AG04449 (cell line): ENCODE results near the gene NOL9.

Source experiments
- CTCF ChIA-PET: fragments of 350-600 bp; formaldehyde crosslinking; extraction: SDS; loops from one replicate; lab custom pipeline; 2021; ENCODE audit warnings: antibody characterized with exemption; lab: Yijun Ruan, JAX
- POLR2A ChIA-PET: fragments of 400-600, 350-600 bp; formaldehyde crosslinking; extraction: SDS; loops from one replicate; lab custom pipeline; 2020; ENCODE audit warnings: antibody characterized with exemption, inconsistent platforms; lab: Yijun Ruan, JAX
- DNase-seq: peaks from one replicate; pipeline ENCODE4 v3.0.0-alpha.2; 2010; ENCODE audit warnings: low read depth, low spot score
- H3K4me3 ChIP-seq: 2 replicates; pipeline ENCODE4 v1.5.1; 2011; ENCODE audit warnings: low read depth, mild to moderate bottlenecking, control low read depth, low read length
- CTCF ChIP-seq: IDR thresholded peaks from one replicate; pipeline ENCODE4 v1.5.1; 2011; ENCODE audit warnings: mild to moderate bottlenecking, moderate library complexity, low read length, control low read depth, inconsistent platforms; ENCODE audit not compliant: insufficient read depth; ENCODE audit errors: missing control alignments

NOL9 gene

GRCh38 chr1:6557597-6557996 lies 3.3 kb upstream of the NOL9 start:
- CTCF ChIA-PET = interaction anchor here (1.0 to 7.1 kb wide), 3 partner anchors 20 to 89 kb away, joined by 4 to 114 read pairs (median 6); no protein-coding TSS in a partner anchor
- TF ChIP-seq CTCF = no peak
- DNase-seq = no peak
- H3K4me3 ChIP-seq = no peak overlapping the region
- POLR2A ChIA-PET = no interaction called here

GRCh38 chr1:6554907-6555778 lies 830 bp upstream of the NOL9 start, which contains the start of gene TAS1R1:
Gene TAS1R1, plus strand, starts transcription at chr1:6555307. Its CDS starts 67 bp downstream, at chr1:6555374.
- no peak for TF ChIP-seq CTCF
- DNase-seq = no peak
- CTCF ChIA-PET = interaction anchor here (0.6 to 7.1 kb wide), 53 partner anchors 7 to 989 kb away, joined by 3 to 138 read pairs (median 5); partner anchors contain the start of genes DNAJC11, PLEKHG5 and ZBTB48

GRCh38 chr1:6547301-6547700 lies 7.0 kb downstream of the NOL9 start:
- CTCF ChIA-PET = interaction anchor here (1.0 to 5.2 kb wide), 7 partner anchors 7 to 58 kb away, joined by 3 to 21 read pairs (median 5); partner anchors contain the start of genes NOL9 and TAS1R1
- POLR2A ChIA-PET = no interaction called here
- no peak for TF ChIP-seq CTCF
- H3K4me3 ChIP-seq = no peak overlapping the region
- DNase-seq = no peak

More at GRCh38 chr1:6554907-6555778, 830 bp upstream of the NOL9 start, which contains the start of gene TAS1R1:
- POLR2A ChIA-PET = interaction anchor here (0.5 to 0.9 kb wide), 4 partner anchors 18 to 47 kb away, joined by 3 to 5 read pairs (median 4); partner anchors contain the start of genes KLHL21 and ZBTB48
- peak within 1 kb of the TSS; percentile 89 for H3K4me3 ChIP-seq

DNA sequence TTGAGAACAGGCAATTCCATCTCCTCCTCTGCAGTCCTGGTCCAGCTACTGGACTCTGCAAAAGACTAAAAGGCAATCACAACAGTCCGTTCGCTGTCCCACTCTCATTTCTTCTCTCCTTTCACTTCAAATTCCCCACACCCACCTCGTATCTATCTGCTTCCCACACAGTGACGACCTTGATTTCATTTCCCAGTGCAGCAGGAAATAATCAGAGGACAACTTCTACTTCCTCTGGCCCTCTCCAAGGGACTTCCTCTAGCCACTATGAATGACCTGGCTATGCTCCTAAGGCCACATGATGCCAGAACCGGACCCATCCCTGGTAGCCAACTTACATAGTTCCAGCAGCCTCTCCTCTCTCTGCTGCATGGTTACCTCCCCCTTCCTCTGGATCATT lies 8.0 kb downstream of the NOL9 start:
- no peak overlapping the region for H3K4me3 ChIP-seq
- CTCF ChIA-PET = interaction anchor here (1.1 to 5.2 kb wide), 5 partner anchors 8 to 57 kb away, joined by 3 to 21 read pairs (median 5); partner anchors contain the start of genes NOL9 and TAS1R1
- POLR2A ChIA-PET = no interaction called here
- TF ChIP-seq CTCF = no peak
- no peak for DNase-seq

GRCh38 chr1:6545276-6546112 lies 8.8 kb downstream of the NOL9 start:
- no peak for TF ChIP-seq CTCF
- POLR2A ChIA-PET = no interaction called here
- DNase-seq = no peak
- CTCF ChIA-PET = interaction anchor here (2.6 to 5.2 kb wide), 2 partner anchors 9 to 56 kb away, joined by 17 to 21 read pairs; partner anchors contain the start of genes NOL9 and TAS1R1
- H3K4me3 ChIP-seq = no peak overlapping the region
